Measurements from ENCODE around the gene KCP. TPM values are rescaled to one million over a fixed set of nuclear protein-coding genes. Genes with fewer than 3 reads are reported as not detected.

The KCP gene
- total RNA-seq, 4 donors from 2014 or later = 0.07 to 0.68 (median 0.21) TPM; not detected in 1

DNA sequence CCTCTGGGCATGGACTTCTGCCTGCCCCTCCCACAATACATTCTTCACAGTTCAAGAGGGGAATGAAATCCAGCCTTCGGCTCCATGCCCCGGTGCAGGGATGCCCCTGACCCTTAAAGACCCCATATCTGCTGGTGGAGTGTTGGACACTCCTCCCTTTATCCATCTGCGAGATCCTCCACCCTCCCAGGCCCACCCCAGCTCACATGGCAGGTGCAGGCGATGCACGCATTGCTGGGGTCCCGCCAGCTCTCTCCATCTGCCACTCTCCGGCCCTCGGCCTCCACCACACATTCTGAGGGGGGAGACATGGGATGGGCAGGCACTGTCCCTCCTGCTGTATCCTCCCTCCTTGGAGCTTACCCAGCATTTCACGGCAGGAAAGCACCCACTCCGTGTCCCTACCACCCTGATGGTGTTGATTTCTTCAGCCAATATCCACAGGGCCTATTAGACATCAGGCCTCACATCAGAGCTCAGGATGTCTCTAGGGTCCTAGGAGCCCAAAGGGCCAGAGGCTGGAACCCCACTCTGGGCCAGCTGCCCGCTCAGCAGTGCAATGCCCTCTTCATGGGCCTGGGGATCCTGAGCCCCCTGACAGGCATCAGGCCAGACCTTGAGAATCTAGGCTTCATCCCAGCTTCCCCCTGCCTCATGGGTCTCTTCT lies 29.6 kb downstream of the KCP start:
- H3K4me3 ChIP-seq (ENCODE audit: low read depth, poor library complexity, severe bottlenecking) = no peak overlapping the region
- DNase-seq (ENCODE audit: low spot score in 2 of 2) = no peak
- WGBS, 2 donors = 75% methylated on average over 11 of the region's 11 CpGs
- TF ChIP-seq POLR2A (IDR thresholded peaks at IDR 0.05) = no peak
- TF ChIP-seq, protein P1, sequence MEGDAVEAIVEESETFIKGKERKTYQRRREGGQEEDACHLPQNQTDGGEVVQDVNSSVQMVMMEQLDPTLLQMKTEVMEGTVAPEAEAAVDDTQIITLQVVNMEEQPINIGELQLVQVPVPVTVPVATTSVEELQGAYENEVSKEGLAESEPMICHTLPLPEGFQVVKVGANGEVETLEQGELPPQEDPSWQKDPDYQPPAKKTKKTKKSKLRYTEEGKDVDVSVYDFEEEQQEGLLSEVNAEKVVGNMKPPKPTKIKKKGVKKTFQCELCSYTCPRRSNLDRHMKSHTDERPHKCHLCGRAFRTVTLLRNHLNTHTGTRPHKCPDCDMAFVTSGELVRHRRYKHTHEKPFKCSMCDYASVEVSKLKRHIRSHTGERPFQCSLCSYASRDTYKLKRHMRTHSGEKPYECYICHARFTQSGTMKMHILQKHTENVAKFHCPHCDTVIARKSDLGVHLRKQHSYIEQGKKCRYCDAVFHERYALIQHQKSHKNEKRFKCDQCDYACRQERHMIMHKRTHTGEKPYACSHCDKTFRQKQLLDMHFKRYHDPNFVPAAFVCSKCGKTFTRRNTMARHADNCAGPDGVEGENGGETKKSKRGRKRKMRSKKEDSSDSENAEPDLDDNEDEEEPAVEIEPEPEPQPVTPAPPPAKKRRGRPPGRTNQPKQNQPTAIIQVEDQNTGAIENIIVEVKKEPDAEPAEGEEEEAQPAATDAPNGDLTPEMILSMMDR (IDR thresholded peaks at IDR 0.05) = no peak
- intact Hi-C loops (cut with DNase I; ENCODE audit: low total_unique reads) = loop anchor here (10.0 kb wide), 2 partner anchors 276 to 406 kb away; partner anchors contain the start of gene METTL2B

DNA sequence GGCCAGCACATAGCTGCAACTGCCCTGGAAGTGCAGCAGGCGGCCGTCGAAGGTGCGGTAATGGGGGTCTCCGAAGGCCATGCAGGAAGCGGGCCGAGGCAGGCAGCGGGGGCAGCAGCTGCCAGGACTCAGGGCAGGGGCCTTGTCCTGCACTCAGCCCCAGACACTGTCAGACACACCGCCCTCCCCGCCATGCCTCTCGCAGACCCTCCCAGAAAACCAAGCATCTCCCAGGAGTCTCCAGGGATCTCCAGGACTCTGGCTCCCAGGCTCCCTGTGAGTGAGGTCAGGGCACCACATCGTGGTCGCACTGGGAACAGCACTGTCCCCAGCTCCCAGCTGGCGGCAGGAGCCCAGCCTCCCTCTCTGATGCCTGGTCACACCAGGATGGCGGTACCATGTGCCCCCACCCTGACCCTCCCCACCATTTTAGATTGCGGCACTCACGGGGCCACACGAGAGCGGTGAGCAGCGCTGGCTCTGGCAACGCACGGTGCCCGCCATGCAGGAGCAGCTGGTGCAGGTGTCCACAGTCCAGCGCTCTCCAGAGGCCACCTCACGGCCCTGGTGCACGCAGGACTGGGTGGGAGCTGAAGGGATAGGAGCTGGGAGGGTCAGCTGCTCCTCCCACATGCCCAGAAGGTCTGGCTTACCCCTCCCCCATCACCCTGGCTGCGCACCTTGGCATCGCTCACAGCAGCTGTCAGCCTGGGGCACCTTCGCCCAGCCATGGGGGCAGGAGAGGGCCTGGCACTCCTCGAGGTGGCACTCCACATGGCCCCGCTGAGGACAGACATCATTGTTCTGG lies 30.4 kb downstream of the KCP start:
- TF ChIP-seq POLR2A (IDR thresholded peaks at IDR 0.05) = no peak
- TF ChIP-seq, protein P1 (IDR thresholded peaks at IDR 0.05) = no peak
- intact Hi-C loops (cut with DNase I; ENCODE audit: low total_unique reads) = loop anchor here (10.0 kb wide), 2 partner anchors 275 to 405 kb away; partner anchors contain the start of gene METTL2B
- no peak for DNase-seq (ENCODE audit: low spot score in 2 of 2)
- whole genome bisulfite sequencing, 2 donors = 38 to 51% methylated on average over 12 to 23 of the region's 31 CpGs
- H3K4me3 ChIP-seq (ENCODE audit: low read depth, poor library complexity, severe bottlenecking) = no peak overlapping the region

DNA sequence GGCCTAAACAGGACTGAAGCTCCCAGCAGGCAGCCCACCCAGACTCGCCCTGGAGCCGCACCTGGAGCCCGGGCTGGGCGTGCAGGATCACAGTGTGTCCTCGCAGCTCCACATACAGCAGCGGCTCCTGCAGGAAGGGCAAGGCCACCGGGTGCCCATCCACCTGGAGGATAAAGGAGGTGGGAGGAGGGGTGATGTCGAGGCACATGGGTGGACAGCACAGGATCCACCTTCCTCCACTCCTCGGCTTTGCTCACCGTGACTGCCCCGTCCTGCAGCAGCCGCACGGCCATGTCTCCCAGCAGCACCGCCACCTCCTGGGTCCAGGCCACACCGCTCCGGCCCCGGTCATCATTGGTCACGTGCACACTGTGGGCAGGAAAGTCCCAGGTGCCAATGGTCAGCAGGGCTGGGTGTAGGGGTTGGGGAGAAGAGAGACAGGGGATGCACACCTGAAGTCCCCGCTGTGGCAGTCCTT lies 31.0 kb downstream of the KCP start:
- 77 to 78% methylated on average over 15 to 19 of the region's 19 CpGs for WGBS, 2 donors
- intact Hi-C loops (cut with DNase I; ENCODE audit: low total_unique reads) = no loop called here
- no peak overlapping the region for H3K4me3 ChIP-seq (ENCODE audit: low read depth, poor library complexity, severe bottlenecking)
- no peak for TF ChIP-seq POLR2A (IDR thresholded peaks at IDR 0.05)
- TF ChIP-seq, protein P1 (IDR thresholded peaks at IDR 0.05) = no peak
- DNase-seq (ENCODE audit: low spot score in 2 of 2) = no peak

DNA sequence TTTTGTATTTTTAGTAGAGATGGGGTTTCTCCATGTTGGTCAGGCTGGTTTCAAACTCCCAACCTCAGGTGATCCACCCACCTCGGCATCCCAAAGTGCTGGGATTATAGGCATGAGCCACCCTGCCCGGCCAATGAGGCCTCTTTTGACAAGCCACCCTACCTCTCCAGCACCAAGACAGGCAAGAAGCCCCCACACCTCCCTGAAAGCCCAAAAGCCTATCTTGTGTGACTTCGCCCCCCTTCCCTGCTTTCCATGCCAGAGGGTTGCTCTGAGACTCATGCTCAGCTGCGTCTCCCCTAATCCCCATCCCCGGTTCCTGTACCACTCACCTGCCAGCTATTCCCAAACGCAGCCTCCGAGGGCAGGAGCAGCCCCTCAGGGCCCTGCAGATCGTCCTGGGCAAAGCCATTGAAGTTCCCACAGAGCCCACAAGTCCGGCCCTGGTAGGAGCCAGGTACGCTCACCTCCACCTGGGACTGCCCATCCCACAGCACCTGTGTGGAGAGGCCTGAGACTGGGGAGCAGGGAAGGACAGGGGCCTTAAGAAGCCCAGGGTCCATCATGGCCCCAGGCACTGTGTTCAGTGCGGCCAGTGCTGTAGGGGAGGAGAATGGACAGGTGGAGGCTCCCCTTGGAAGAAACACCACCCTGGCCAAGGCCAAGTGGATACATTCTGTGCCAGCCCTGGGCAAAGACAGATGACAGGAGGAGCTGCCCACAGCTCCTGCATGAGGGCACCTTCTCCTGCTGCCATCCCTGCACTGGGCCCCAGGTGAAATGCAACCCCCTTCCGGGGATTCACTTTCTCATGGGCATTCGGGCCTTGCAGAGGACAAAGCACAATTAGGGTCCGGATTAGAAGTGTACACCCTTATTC lies 32.0 kb downstream of the KCP start:
- TF ChIP-seq, protein P1 (IDR thresholded peaks at IDR 0.05) = no peak
- TF ChIP-seq POLR2A (IDR thresholded peaks at IDR 0.05) = no peak
- WGBS, 2 donors = 86 to 90% methylated on average over 14 of the region's 14 CpGs
- intact Hi-C loops (cut with DNase I; ENCODE audit: low total_unique reads) = no loop called here
- H3K4me3 ChIP-seq (ENCODE audit: low read depth, poor library complexity, severe bottlenecking) = no peak overlapping the region
- DNase-seq (ENCODE audit: low spot score in 2 of 2) = no peak

DNA sequence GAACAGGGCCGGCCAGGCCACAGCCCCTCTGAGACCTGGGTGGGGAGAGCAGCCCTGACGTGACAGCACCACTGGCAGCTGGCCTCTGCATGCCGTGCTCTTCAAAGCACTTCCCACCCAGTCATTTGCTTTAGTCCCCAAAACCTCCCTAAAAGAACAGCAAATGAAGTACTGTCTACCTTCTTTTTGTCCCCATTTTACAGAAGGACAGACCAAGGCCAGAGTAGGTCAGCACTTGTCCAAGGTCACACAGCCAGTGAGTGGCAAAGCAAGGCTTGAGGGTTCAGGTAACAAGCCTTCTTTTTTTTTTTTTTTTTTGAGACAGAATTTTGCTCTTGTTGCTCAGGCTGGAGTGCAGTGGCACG lies 32.8 kb downstream of the KCP start:
- intact Hi-C loops (cut with DNase I; ENCODE audit: low total_unique reads) = no loop called here
- TF ChIP-seq, protein P1 (IDR thresholded peaks at IDR 0.05) = no peak
- no peak for TF ChIP-seq POLR2A (IDR thresholded peaks at IDR 0.05)
- H3K4me3 ChIP-seq (ENCODE audit: low read depth, poor library complexity, severe bottlenecking) = no peak overlapping the region
- WGBS, 2 donors = 74 to 82% methylated on average over 4 of the region's 4 CpGs
- DNase-seq (ENCODE audit: low spot score in 2 of 2) = no peak

Data from lower leg skin (tissue), 4 donors.